NCI-H128 (cell line): ENCODE results near the gene RSAD1.
A peak's percentile ranks its signal among the peaks of the same experiment; 100 is the strongest.

Experiments
- DNase-seq: peaks from one replicate; lab custom pipeline; 2025; ENCODE audit not compliant: unreplicated experiment; lab: John Stamatoyannopoulos, UW

RSAD1 gene

GRCh38 chr17:50478391-50479381 is at the start of gene RSAD1:
TSS of gene RSAD1 (plus strand) at chr17:50478860. CDS start at chr17:50478885, 25 bp downstream.
- peak; percentile 47 for DNase-seq

- DNase-seq = no peak
Measured at GRCh38 chr17:50429793-50430192, 48.9 kb upstream of the RSAD1 start.

- DNase-seq = no peak
Measured at GRCh38 chr17:50430821-50431618, 47.6 kb upstream of the RSAD1 start.

GRCh38 chr17:50432125-50432762 is 46.4 kb upstream of the RSAD1 start:
- no peak for DNase-seq

- no peak for DNase-seq
Measured at GRCh38 chr17:50437409-50437808, 41.3 kb upstream of the RSAD1 start.

GRCh38 chr17:50439008-50439407 is 39.7 kb upstream of the RSAD1 start:
- DNase-seq = no peak

- DNase-seq = no peak
Measured at GRCh38 chr17:50440172-50440837, 38.4 kb upstream of the RSAD1 start.

GRCh38 chr17:50440838-50441829 is 37.5 kb upstream of the RSAD1 start:
- no peak for DNase-seq

- no peak for DNase-seq
Measured at GRCh38 chr17:50443505-50443974, 35.1 kb upstream of the RSAD1 start.

GRCh38 chr17:50444841-50445715 is 33.6 kb upstream of the RSAD1 start:
- no peak for DNase-seq

- no peak for DNase-seq
Measured at GRCh38 chr17:50445730-50446325, 32.8 kb upstream of the RSAD1 start.

- no peak for DNase-seq
Measured at GRCh38 chr17:50447870-50448595, 30.6 kb upstream of the RSAD1 start.

GRCh38 chr17:50448643-50449042 is 30.0 kb upstream of the RSAD1 start:
- DNase-seq = no peak

- no peak for DNase-seq
Measured at GRCh38 chr17:50451943-50452629, 26.6 kb upstream of the RSAD1 start.

- no peak for DNase-seq
Measured at GRCh38 chr17:50452630-50453300, 25.9 kb upstream of the RSAD1 start.

- DNase-seq = no peak
Measured at GRCh38 chr17:50453901-50454300, 24.8 kb upstream of the RSAD1 start.
